K562 (cell line): ENCODE results near the gene ULK2. TPM values are rescaled to one million over a fixed set of nuclear protein-coding genes. Genes with fewer than 3 reads are reported as not detected.

Experiments used
- ATAC-seq: fragments of 200-7000 bp; cut with Tn5 transposase; 3 replicates; pipeline ENCODE4 v1.9.1; 2020; ENCODE audit warnings: moderate library complexity
- BruUV-seq: library from RNA; stranded (reverse); fragments of 400-500 nt; replicated peaks from 2 replicates; lab custom pipeline; 2021; lab: Mats Ljungman, UMichigan
- CTCF ChIA-PET: fragments of 300-600 bp; formaldehyde crosslinking; extraction: SDS; loops from one replicate; lab custom pipeline; 2021; ENCODE audit warnings: low intra/inter-chr PET ratio; lab: Yijun Ruan, JAX
- POLR2A ChIA-PET: fragments of 300-600, 350-650 bp; sonication (Branson Sonifier 250); formaldehyde crosslinking; extraction: SDS; loops from one replicate; lab custom pipeline; 2021; ENCODE audit warnings: antibody characterized with exemption, inconsistent platforms; lab: Yijun Ruan, JAX
- DNase-seq, 4 experiments: peaks; one replicate each; pipeline versions ENCODE4 v3.0.0 to v3.0.0-alpha.2; 2011 to 2018; ENCODE audit warnings: low spot score in 3 of 4, mixed read lengths in 3 of 4; ENCODE audit errors: extremely low read depth in 1 of 4
- FAIRE-seq: peaks from 2 replicates; lab custom pipeline; 2011; peaks lifted over from hg19 to GRCh38; lab: Jason Lieb, UNC
- H2AFZ ChIP-seq: 2 replicates; pipeline ENCODE4 v1.6.0; 2011; ENCODE audit warnings: low read depth, low read length, control low read depth, inconsistent platforms
- H3K27ac ChIP-seq: fragments of 200-600 bp; 3 replicates; pipeline ENCODE4 v1.8.0; 2011; ENCODE audit warnings: low read depth, mild to moderate bottlenecking, control low read depth, inconsistent platforms, low read length, moderate library complexity, mixed read lengths; ENCODE audit errors: extremely low read depth
- H3K27me3 ChIP-seq, 2 experiments: fragments of 300-600 bp in 1 of 2; 2 replicates in 1 of 2; 3 replicates in 1 of 2; pipeline versions ENCODE4 v1.6.0 to v1.8.0; 2011; ENCODE audit warnings: inconsistent platforms in 2 of 2, low read length in 2 of 2, mild to moderate bottlenecking in 1 of 2, mixed read lengths in 1 of 2, moderate library complexity in 1 of 2; ENCODE audit not compliant: control insufficient read depth in 2 of 2, insufficient read depth in 2 of 2
- H3K36me3 ChIP-seq: fragments of 300-600 bp; 3 replicates; pipeline ENCODE4 v1.8.0; 2011; ENCODE audit warnings: mild to moderate bottlenecking, low read length, inconsistent platforms; ENCODE audit not compliant: control insufficient read depth, insufficient read depth
- H3K4me1 ChIP-seq, 2 experiments: fragments of 200-600 bp in 1 of 2; replicated peaks in 1 of 2; 2 replicates in 1 of 2; 3 replicates in 1 of 2; pipeline versions ENCODE4 v1.5.1 to v1.8.0; 2011; ENCODE audit warnings: inconsistent platforms in 2 of 2, low read length in 2 of 2, mild to moderate bottlenecking in 1 of 2, mixed read lengths in 1 of 2, moderate library complexity in 1 of 2; ENCODE audit not compliant: control insufficient read depth in 2 of 2, insufficient read depth in 2 of 2
- H3K4me2 ChIP-seq: 2 replicates; pipeline ENCODE4 v1.6.1; 2011; ENCODE audit warnings: low read length, control low read depth, inconsistent platforms, mixed read lengths; ENCODE audit not compliant: insufficient read depth
- H3K4me3 ChIP-seq: fragments of 200-600 bp; sonication (generic), shearing (Covaris generic); 2 replicates; pipeline ENCODE4 v1.5.1; 2016; ENCODE audit warnings: control low read depth, inconsistent platforms
- H3K79me2 ChIP-seq: fragments of 200-600 bp; 3 replicates; pipeline ENCODE4 v1.8.0; 2011; ENCODE audit warnings: low read length, inconsistent platforms; ENCODE audit not compliant: control insufficient read depth, insufficient read depth
- H3K9ac ChIP-seq, 2 experiments: 2 replicates each; pipeline versions ENCODE4 v1.6.0 to v1.6.1; 2011; ENCODE audit warnings: low read depth in 2 of 2, low read length in 2 of 2, control low read depth in 1 of 2, inconsistent platforms in 1 of 2, mild to moderate bottlenecking in 1 of 2, mixed read lengths in 1 of 2; ENCODE audit not compliant: insufficient read depth in 1 of 2
- H3K9me1 ChIP-seq: one replicate; pipeline ENCODE4 v1.6.0; 2011; ENCODE audit warnings: inconsistent platforms, mild to moderate bottlenecking, low read length, moderate library complexity; ENCODE audit not compliant: control insufficient read depth, insufficient read depth
- H3K9me3 ChIP-seq: replicated peaks from 2 replicates; pipeline ENCODE4 v1.5.1; 2011; ENCODE audit warnings: low read depth, low read length, inconsistent platforms; ENCODE audit not compliant: control insufficient read depth, insufficient read depth
- H4K20me1 ChIP-seq: replicated peaks from 2 replicates; pipeline ENCODE4 v1.6.1; 2011; ENCODE audit warnings: low read length, inconsistent platforms, mixed read lengths; ENCODE audit not compliant: control insufficient read depth, insufficient read depth
- NCOA2 ChIP-seq, 2 experiments: fragments of 450-650 bp; IDR thresholded peaks; 2 replicates each; pipeline ENCODE4 v1.6.1; 2018; ENCODE audit warnings: mild to moderate bottlenecking in 2 of 2, moderate library complexity in 1 of 2; ENCODE audit not compliant: partially characterized antibody in 2 of 2
- RFX5 ChIP-seq: IDR thresholded peaks from 2 replicates; pipeline ENCODE4 v1.6.1; 2011; ENCODE audit warnings: low read depth, mild to moderate bottlenecking, improper control_type of control experiment, low read length
- ZBTB43 ChIP-seq: sonication (generic); formaldehyde crosslinking; IDR thresholded peaks from 2 replicates; pipeline ENCODE4 v1.8.0; 2023; ENCODE audit warnings: mild to moderate bottlenecking, missing genetic modification reagents
- ZBTB7A ChIP-seq: IDR thresholded peaks from 2 replicates; pipeline ENCODE4 v1.6.1; 2011; ENCODE audit warnings: low read depth, mild to moderate bottlenecking, low read length, moderate library complexity, borderline replicate concordance; ENCODE audit not compliant: control insufficient read depth
- ZBTB9 ChIP-seq: fragments of 450-650 bp; formaldehyde crosslinking; IDR thresholded peaks from 2 replicates; pipeline ENCODE4 v1.4.0; 2020; ENCODE audit warnings: mild to moderate bottlenecking, moderate library complexity
- ZC3H8 ChIP-seq: fragments of 450-650 bp; IDR thresholded peaks from 2 replicates; pipeline ENCODE4 v1.6.1; 2017
- ZMIZ1 ChIP-seq, 2 experiments: fragments of 150-350 bp in 1 of 2; IDR thresholded peaks; 2 replicates each; pipeline ENCODE4 v1.6.1; 2012 to 2016; ENCODE audit warnings: low read depth in 2 of 2, low read length in 2 of 2, mild to moderate bottlenecking in 1 of 2, moderate library complexity in 1 of 2
- ZNF740 ChIP-seq, 3 experiments: fragments of 200-800 bp in 1 of 3; sonication (Bioruptor generic) in 1 of 3; sonication (generic) in 1 of 3; formaldehyde crosslinking in 1 of 3; IDR thresholded peaks; 2 replicates each; pipeline versions ENCODE4 v1.6.1 to v1.8.0; 2016 to 2022; ENCODE audit warnings: mild to moderate bottlenecking in 2 of 3, missing compliant biosample characterization in 2 of 3, missing genetic modification characterization in 2 of 3, missing genetic modification reagents in 1 of 3
- WGBS: fragments of 100-300 bp; shearing (Covaris generic); methylation state at CpG from one replicate; pipeline ENCODE4 v1.1.6; 2016; ENCODE audit warnings: low coverage, mixed read lengths; ENCODE audit not compliant: insufficient coverage; ENCODE audit errors: missing lambda C conversion rate; 5-methylcytosine and 5-hydroxymethylcytosine counted together
- in situ Hi-C: fragments of 300-500 bp; cut with MboI; formaldehyde crosslinking; loops from 4 replicates; pipeline ENCODE4 v1.15.0; 2018; ENCODE audit warnings: inconsistent platforms, mixed read lengths
- intact Hi-C: fragments of 100-400 bp; cut with micrococcal nuclease; formaldehyde crosslinking; loops from 2 replicates; pipeline ENCODE4 v1.14.2; 2022
- polyA plus RNA-seq, 8 experiments: library from polyadenylated mRNA; depleted of rRNA in 4 of 8; stranded (reverse) in 5 of 8; unstranded in 3 of 8; fragments of >200 nt; fragmentation: Nextera tagmentation in 2 of 8; fragmentation: Illumina TruSeq in 1 of 8; extraction: Ambion mirVana in 2 of 8; extraction: Trizol in 1 of 8; gene quantifications; 2 replicates each; pipeline versions ENCODE4 v1.2.1 to v1.2.3, GENCODE V29; 2011 to 2014; ENCODE audit warnings: inconsistent platforms in 1 of 8, missing spikeins in 1 of 8
- total RNA-seq, 7 experiments: library from RNA; depleted of rRNA in 6 of 7; stranded (reverse); fragments of >200 nt in 6 of 7; fragmentation: Illumina TruSeq in 2 of 7; extraction: Trizol in 2 of 7; gene quantifications; 2 replicates each; pipeline versions ENCODE4 v1.2.1 to v1.2.3, GENCODE V29; 2011 to 2021; ENCODE audit warnings: low replicate concordance in 1 of 7
- TF ChIP-seq, protein P1 (sequence below): fragments of 250-450 bp; sonication (Bioruptor Pico); IDR thresholded peaks from 2 replicates; pipeline ENCODE4 v1.8.0; 2022; ENCODE audit warnings: moderate library complexity, mild to moderate bottlenecking, inconsistent platforms
- TF ChIP-seq, protein P2 (sequence below), 2 experiments: fragments of 450-650 bp; IDR thresholded peaks; 2 replicates each; pipeline ENCODE4 v1.6.1; 2016

The ULK2 gene
- total and polyA plus RNA-seq, 9 of the 15 experiments (the other 6 are each of a cell fraction or from before 2014, with no cell fraction given): 0.01 to 0.18 (median 0.07) TPM; not detected in 5

DNA sequence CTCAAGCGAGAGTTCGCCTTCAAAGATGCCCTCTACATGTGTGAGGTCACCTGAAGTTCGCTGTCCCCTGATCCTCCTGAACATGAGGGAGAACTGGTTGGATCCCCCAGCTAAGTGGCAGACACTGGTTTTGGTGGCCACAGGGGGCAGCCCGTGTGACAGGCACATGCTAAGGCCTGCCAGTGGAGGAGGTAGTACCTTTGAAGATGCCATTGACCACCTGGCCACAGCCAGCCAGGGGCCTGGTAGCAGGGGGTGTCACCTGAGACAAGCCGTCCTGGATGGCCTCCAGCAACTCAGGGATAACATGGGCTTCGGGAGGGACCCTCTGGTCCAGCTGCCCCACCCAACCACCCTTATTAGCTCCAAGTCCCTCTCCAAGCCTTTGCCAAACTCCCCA is 112.3 kb downstream of the ULK2 start:
- POLR2A ChIA-PET: no interaction called here
- DNase-seq (no peak), ATAC-seq (no peak), FAIRE-seq (no peak)
- Histone ChIP-seq H3K4me1 (no peaks in the 10 kb centered on the region; a peak in 1 of 5 replicates), H3K9me3 (no peaks in the 10 kb centered on the region), H3K27ac (no peak overlapping the region), H3K9ac (no peak overlapping the region), H3K4me2 (no peak overlapping the region), H3K4me3 (no peak overlapping the region), H2AFZ (no peak overlapping the region), H3K9me1 (no peaks in the 10 kb centered on the region), H4K20me1 (no peaks in the 10 kb centered on the region), H3K36me3 (no peaks in the 10 kb centered on the region), H3K27me3 (peaks cover 7 to 41% of the 10 kb centered on the region in 2 experiments; a peak in 3 of 5 replicates), H3K79me2 (no peaks in the 10 kb centered on the region)
- BruUV-seq: no TSS peak
- in situ Hi-C loops: no loop called here
- 0% methylated on average over 3 of the region's 6 CpGs for WGBS
- intact Hi-C loops: no loop called here
- CTCF ChIA-PET: no interaction called here
- TF ChIP-seq RFX5 (no peak), ZBTB43 (CRISPR knock-in tag) (no peak), NCOA2 (IDR thresholded peaks at IDR 0.05; ENCODE audit: partially characterized antibody in 2 of 2) (no peak), ZBTB7A (no peak), ZBTB9 (CRISPR knock-in tag) (no peak), ZMIZ1 (IDR thresholded peaks at IDR 0.05; ENCODE audit: low read depth in 2 of 2, low read length in 2 of 2) (no peak), ZNF740 (CRISPR knock-in tag; IDR thresholded peaks at IDR 0.05) (no peak), ZNF740 (tag; IDR thresholded peaks at IDR 0.05) (no peak), ZC3H8 (no peak)
- TF ChIP-seq, protein P1, sequence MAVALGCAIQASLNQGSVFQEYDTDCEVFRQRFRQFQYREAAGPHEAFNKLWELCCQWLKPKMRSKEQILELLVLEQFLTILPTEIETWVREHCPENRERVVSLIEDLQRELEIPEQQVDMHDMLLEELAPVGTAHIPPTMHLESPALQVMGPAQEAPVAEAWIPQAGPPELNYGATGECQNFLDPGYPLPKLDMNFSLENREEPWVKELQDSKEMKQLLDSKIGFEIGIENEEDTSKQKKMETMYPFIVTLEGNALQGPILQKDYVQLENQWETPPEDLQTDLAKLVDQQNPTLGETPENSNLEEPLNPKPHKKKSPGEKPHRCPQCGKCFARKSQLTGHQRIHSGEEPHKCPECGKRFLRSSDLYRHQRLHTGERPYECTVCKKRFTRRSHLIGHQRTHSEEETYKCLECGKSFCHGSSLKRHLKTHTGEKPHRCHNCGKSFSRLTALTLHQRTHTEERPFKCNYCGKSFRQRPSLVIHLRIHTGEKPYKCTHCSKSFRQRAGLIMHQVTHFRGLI (CRISPR knock-in tag): no peak
- TF ChIP-seq, protein P2, sequence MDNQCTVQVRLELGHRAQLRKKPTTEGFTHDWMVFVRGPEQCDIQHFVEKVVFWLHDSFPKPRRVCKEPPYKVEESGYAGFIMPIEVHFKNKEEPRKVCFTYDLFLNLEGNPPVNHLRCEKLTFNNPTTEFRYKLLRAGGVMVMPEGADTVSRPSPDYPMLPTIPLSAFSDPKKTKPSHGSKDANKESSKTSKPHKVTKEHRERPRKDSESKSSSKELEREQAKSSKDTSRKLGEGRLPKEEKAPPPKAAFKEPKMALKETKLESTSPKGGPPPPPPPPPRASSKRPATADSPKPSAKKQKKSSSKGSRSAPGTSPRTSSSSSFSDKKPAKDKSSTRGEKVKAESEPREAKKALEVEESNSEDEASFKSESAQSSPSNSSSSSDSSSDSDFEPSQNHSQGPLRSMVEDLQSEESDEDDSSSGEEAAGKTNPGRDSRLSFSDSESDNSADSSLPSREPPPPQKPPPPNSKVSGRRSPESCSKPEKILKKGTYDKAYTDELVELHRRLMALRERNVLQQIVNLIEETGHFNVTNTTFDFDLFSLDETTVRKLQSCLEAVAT (IDR thresholded peaks at IDR 0.05): no peak
